K562 (cell line): Measurements from ENCODE around the gene TXNRD2. TPM values are rescaled to one million over a fixed set of nuclear protein-coding genes. Genes with fewer than 3 reads are reported as not detected.

Experiments used
- ATF2 ChIP-seq: sonication (generic); formaldehyde crosslinking; IDR thresholded peaks from 2 replicates; pipeline ENCODE4 v1.8.1; 2022; ENCODE audit warnings: missing genetic modification reagents
- BACH1 ChIP-seq: fragments of 200-800 bp; sonication (Bioruptor generic); IDR thresholded peaks from 2 replicates; pipeline ENCODE4 v1.6.1; 2016; ENCODE audit warnings: missing genetic modification characterization, missing compliant biosample characterization
- CXXC5 ChIP-seq: fragments of 250-450 bp; sonication (Bioruptor Pico); IDR thresholded peaks from 2 replicates; pipeline ENCODE4 v1.8.0; 2022; ENCODE audit warnings: inconsistent platforms, mild to moderate bottlenecking, moderate library complexity
- KDM2B ChIP-seq: fragments of 250-450 bp; sonication (Bioruptor Pico); IDR thresholded peaks from 2 replicates; pipeline ENCODE4 v1.8.0; 2021; ENCODE audit warnings: mild to moderate bottlenecking, moderate library complexity
- MLX ChIP-seq, 2 experiments: fragments of 450-650 bp in 1 of 2; sonication (generic) in 1 of 2; formaldehyde crosslinking; conservative IDR thresholded peaks; 2 replicates each; pipeline versions ENCODE4 v1.4.0 to v1.8.1; 2020 to 2022; ENCODE audit warnings: mild to moderate bottlenecking in 1 of 2, missing genetic modification reagents in 1 of 2
- NKRF ChIP-seq: fragments of 450-650 bp; IDR thresholded peaks from 2 replicates; pipeline ENCODE4 v1.6.1; 2016; ENCODE audit warnings: borderline replicate concordance
- PRDM10 ChIP-seq: fragments of 450-650 bp; IDR thresholded peaks from 2 replicates; pipeline ENCODE4 v1.6.1; 2018; ENCODE audit not compliant: partially characterized antibody
- RBBP5 ChIP-seq: fragments of 200-600 bp; sonication (generic); IDR thresholded peaks from 2 replicates; pipeline ENCODE4 v1.6.1; 2012; ENCODE audit warnings: borderline replicate concordance, mild to moderate bottlenecking, low read length, control low read depth, inconsistent platforms; ENCODE audit not compliant: insufficient read depth, poor library complexity, severe bottlenecking
- RBM39 ChIP-seq: fragments of 200-400 bp; formaldehyde crosslinking; optimal IDR thresholded peaks from 2 replicates; pipeline ENCODE3; 2018; ENCODE audit warnings: low read depth, low read length
- RFX5 ChIP-seq: IDR thresholded peaks from 2 replicates; pipeline ENCODE4 v1.6.1; 2011; ENCODE audit warnings: low read depth, mild to moderate bottlenecking, improper control_type of control experiment, low read length
- SAFB2 ChIP-seq: fragments of 200-400 bp; formaldehyde crosslinking; IDR thresholded peaks from 2 replicates; pipeline ENCODE4 v1.6.1; 2018; ENCODE audit warnings: borderline replicate concordance, low read length, low read depth, moderate library complexity; ENCODE audit not compliant: severe bottlenecking
- TFE3 ChIP-seq: fragments of 450-650 bp; formaldehyde crosslinking; IDR thresholded peaks from 2 replicates; pipeline ENCODE4 v1.4.0; 2020; ENCODE audit warnings: mild to moderate bottlenecking, mixed read lengths
- ZBTB1 ChIP-seq: sonication (generic); formaldehyde crosslinking; IDR thresholded peaks from 2 replicates; pipeline ENCODE4 v1.8.1; 2023; ENCODE audit warnings: missing genetic modification reagents, low read depth, mild to moderate bottlenecking, borderline replicate concordance
- ZBTB17 ChIP-seq: fragments of 450-650 bp; formaldehyde crosslinking; IDR thresholded peaks from 2 replicates; pipeline ENCODE4 v1.4.0; 2020; ENCODE audit warnings: mild to moderate bottlenecking
- ZNF436 ChIP-seq: fragments of 250-450, 450-650 bp; sonication (Bioruptor Pico); formaldehyde crosslinking; IDR thresholded peaks from 2 replicates; pipeline ENCODE4 v1.7.0; 2020; ENCODE audit warnings: mild to moderate bottlenecking
- ZNF57 ChIP-seq: fragments of 450-650 bp; formaldehyde crosslinking; IDR thresholded peaks from 2 replicates; pipeline ENCODE4 v1.4.0; 2020; ENCODE audit warnings: mild to moderate bottlenecking, moderate library complexity
- polyA plus RNA-seq, 8 experiments: library from polyadenylated mRNA; depleted of rRNA in 4 of 8; stranded (reverse) in 5 of 8; unstranded in 3 of 8; fragments of >200 nt; fragmentation: Nextera tagmentation in 2 of 8; fragmentation: Illumina TruSeq in 1 of 8; extraction: Ambion mirVana in 2 of 8; extraction: Trizol in 1 of 8; gene quantifications; 2 replicates each; pipeline versions ENCODE4 v1.2.1 to v1.2.3, GENCODE V29; 2011 to 2014; ENCODE audit warnings: inconsistent platforms in 1 of 8, missing spikeins in 1 of 8
- total RNA-seq, 7 experiments: library from RNA; depleted of rRNA in 6 of 7; stranded (reverse); fragments of >200 nt in 6 of 7; fragmentation: Illumina TruSeq in 2 of 7; extraction: Trizol in 2 of 7; gene quantifications; 2 replicates each; pipeline versions ENCODE4 v1.2.1 to v1.2.3, GENCODE V29; 2011 to 2021; ENCODE audit warnings: low replicate concordance in 1 of 7

Gene TXNRD2
- total and polyA plus RNA-seq, 9 of the 15 experiments (the other 6 are each of a cell fraction or from before 2014, with no cell fraction given) = 3.3 to 80.2 (median 49.4) TPM

- no peak for TF ChIP-seq NKRF
- TF ChIP-seq SAFB2 = no peak
- no peak for TF ChIP-seq BACH1 (tag)
- peak; percentile 84 for TF ChIP-seq ZBTB17
- TF ChIP-seq RFX5 = peak; percentile 91
- peak; percentile 34 for TF ChIP-seq CXXC5 (CRISPR knock-in tag)
- no peak for TF ChIP-seq ATF2 (CRISPR knock-in tag)
- peak; percentile 44; the same call in 1 of the 2 replicates for TF ChIP-seq ZNF436
- peak; percentile 75 for TF ChIP-seq RBBP5
- peak; percentile 71 for TF ChIP-seq KDM2B (CRISPR knock-in tag)
- peak; percentile 83 for TF ChIP-seq RBM39
- TF ChIP-seq ZBTB1 (CRISPR knock-in tag) = no peak
- TF ChIP-seq TFE3 (CRISPR knock-in tag) = peak; percentile 35
- TF ChIP-seq ZNF57 (CRISPR knock-in tag) = peak; percentile 81
- TF ChIP-seq MLX (CRISPR knock-in tag; conservative IDR thresholded peaks at IDR 0.05) = peak; percentile 14 to 20; a peak in 1 of 4 replicates
- TF ChIP-seq PRDM10 = no peak
Observed at GRCh38 chr22:19942157-19943081, 801 bp upstream of the TXNRD2 start (continued).
